DMS153 treated with DMSO at 0.1 percent for 48 hours (cell line): ENCODE measurements around the gene RHBDD1.

Experiments used
- DNase-seq: peaks from one replicate; lab custom pipeline; 2025; ENCODE audit not compliant: unreplicated experiment; lab: John Stamatoyannopoulos, UW

The RHBDD1 gene

GRCh38 chr2:226981791-226982326 is 146.0 kb downstream of the RHBDD1 start:
- DNase-seq: no peak

GRCh38 chr2:226983895-226984749 is 148.3 kb downstream of the RHBDD1 start:
- DNase-seq: no peak

GRCh38 chr2:226984750-226985582 is 149.1 kb downstream of the RHBDD1 start:
- peak; percentile 53 for DNase-seq

GRCh38 chr2:226985583-226985946 is 149.7 kb downstream of the RHBDD1 start:
- no peak for DNase-seq

- no peak for DNase-seq
Measured at GRCh38 chr2:226991663-226992062, 155.8 kb downstream of the RHBDD1 start.

GRCh38 chr2:226993171-226993570 is 157.3 kb downstream of the RHBDD1 start:
- DNase-seq: no peak

DNA sequence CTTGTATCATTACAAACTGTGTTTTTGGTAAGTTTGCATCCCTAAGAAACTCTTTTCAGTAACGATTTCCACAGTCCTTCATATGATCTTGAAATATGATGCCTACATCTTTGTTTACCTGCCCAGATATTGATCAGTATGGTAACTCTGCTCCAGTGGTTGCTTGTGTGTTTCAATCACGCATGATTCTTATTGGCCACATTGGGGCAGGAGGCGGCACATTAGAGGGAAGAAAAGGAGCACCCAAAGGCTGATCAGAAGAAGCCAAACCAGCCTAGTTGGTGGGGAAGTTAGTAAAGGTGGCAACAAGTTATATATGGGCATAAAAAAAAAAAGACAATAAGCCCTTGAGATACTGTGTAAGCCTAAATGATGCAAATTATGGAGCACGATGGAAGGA is 158.9 kb downstream of the RHBDD1 start:
- no peak for DNase-seq

DNA sequence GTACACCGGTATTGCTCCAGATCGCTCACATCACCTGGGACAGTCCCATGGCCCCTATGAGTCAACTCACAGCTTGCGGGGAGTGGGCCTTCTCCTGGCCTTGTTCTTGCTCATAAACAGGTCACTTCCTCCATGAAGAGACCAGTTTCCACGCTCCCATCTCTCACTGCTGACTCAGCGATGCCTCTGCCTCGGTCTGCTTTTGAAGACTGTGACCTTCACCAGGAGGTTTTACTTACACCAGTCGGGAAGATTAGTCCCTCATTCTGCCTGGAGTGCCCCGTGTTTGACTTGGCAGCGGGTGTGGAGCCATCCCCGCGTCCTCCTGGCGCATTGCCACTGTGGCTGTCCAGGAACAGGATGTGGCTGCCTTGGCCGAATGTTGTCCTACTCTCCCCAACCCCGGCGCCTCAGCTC is 159.8 kb downstream of the RHBDD1 start:
- no peak for DNase-seq

DNA sequence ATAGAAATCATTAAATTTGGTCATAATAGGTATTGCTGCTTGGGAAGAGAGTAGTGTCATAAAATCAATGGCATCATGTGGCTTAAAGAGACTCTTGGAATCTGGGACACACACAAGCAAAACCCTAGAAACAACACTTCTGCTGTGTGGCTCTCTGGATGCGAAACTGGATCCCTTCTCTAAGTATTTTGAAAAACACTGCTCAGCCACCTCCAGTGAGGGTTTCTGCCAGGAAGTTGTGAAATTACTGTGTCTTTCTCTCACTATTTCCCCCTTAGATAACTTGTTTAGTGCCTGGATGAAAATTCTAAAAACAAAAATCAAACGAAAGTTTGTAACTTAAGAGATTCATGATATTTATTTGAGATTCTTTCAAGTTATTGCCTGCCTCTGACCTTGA is 163.8 kb downstream of the RHBDD1 start:
- no peak for DNase-seq

- DNase-seq: no peak
Measured at GRCh38 chr2:227000123-227000522, 164.3 kb downstream of the RHBDD1 start.

DNA sequence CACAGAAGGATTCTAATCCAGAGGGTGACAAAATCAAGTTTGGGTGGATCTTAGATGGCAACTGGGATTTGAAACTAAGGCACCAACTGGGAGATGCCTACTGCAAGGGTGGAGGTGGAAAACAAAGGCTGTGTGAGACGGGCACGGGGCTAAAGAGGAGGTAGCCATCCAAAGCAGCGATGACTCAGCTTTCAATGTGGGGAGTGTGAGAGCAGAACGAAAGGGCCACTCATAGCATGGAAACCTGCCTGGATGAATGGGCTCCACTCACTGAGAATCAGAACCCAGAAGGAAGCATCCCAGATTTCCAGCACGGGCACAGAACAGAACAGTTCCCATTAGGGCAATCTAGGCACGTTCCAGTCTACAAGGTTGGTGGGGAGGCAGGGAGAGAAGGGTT is 168.6 kb downstream of the RHBDD1 start:
- DNase-seq: no peak

DNA sequence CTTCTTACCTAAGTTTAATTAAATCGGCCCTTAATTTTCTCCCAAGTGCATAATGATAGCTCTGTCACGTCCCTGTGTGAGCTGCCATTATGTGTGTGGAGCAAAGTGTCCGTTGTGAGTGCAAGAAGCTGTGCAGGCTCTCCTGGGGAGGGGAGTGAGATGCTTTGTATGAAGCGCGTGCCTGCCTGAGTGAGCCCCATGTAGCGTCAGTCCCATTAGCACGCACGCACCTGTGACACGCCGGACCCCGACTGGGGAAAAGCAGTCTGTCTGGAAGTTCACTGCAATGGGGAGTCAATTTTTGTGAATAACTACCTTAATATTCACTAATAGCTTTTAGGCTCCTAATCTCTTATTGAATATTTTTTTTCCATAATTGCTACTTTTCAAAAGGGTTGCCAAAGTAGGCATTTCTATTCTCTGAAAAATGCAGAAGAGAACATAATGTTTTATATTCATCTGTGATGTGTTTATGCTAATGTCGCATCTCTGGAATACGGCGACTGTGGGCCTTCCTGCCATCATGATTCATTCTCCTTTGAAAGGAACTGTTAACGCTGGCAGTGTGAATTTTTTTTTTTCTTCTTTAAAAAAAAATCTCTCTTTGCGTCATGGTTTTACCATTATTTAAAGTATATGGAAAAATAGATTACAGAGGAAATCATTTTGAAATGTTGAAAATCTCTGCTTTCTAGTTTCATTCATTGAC is 170.5 kb downstream of the RHBDD1 start:
- no peak for DNase-seq

GRCh38 chr2:227007148-227007547 is 171.3 kb downstream of the RHBDD1 start:
- DNase-seq: no peak

DNA sequence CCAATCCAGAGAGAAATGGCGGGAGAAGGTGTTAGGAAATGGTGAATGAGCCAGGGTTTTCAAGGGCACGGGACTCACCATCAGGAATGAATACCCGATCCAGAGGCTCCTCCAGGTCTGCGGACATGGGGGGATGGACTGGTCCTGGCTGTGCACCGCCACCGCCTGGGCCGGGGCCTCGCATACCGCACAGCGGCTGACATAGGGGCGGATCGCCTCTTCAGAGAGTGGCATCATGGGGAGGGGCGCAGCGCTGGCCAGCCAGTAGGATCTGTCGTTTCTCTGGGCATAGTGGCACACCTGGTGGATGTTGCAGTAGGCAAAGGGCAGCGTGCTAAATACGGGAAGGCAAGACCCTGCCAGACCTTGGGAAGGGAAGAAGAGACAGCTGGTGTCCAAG is 172.1 kb downstream of the RHBDD1 start:
- no peak for DNase-seq

GRCh38 chr2:227010433-227010832 is 174.6 kb downstream of the RHBDD1 start:
- DNase-seq: no peak

GRCh38 chr2:227013330-227013729 is 177.5 kb downstream of the RHBDD1 start:
- DNase-seq: no peak

GRCh38 chr2:227013881-227014280 is 178.0 kb downstream of the RHBDD1 start:
- DNase-seq: no peak

DNA sequence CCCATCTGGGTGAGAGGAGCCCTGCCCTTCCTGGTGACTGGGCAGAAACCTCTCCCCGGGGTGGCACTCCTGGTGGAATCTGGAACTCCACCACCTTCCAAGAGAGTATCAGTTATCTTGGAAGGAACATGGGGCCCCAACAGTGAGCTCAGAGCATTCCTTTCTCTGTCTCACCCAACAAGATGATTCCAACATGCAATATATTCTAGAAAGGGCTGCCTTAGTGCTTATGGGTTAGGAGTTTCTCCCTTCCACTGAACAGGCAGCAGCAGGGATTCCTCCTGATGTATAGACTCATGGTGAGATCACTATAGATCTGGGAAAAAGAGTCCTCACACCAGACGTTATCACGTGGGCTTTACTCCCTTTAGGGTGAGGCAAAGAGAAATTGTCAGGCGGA is 181.0 kb downstream of the RHBDD1 start:
- DNase-seq: no peak

GRCh38 chr2:227020416-227020815 is 184.6 kb downstream of the RHBDD1 start:
- DNase-seq: no peak

- no peak for DNase-seq
Measured at GRCh38 chr2:227022608-227023007, 186.8 kb downstream of the RHBDD1 start.

DNA sequence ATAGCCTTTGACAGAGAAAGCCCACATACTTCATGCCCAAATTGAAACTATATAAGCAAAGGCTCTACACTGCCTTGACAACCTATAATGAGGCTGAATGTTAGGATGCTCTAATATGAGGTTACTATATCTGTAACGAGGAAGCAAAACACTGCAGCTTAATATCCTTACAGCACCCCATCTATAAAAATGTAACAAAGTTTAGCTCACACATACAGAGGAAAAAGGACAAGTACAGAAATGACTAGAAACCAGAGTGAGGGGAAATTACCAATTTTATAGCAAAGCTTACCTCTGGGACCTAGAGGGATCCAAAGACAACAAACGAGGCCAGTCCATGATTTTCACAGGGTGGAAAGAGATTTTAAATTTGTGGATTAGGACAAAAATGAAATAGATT is 189.7 kb downstream of the RHBDD1 start:
- DNase-seq: no peak
